Activated CD8-positive, alpha-beta T cell treated with anti-CD3 and anti-CD28 coated beads, Interleukin-2, amount 10 ng/mL, durations not matched to agents 7 days and 5 days (primary cell): ENCODE measurements around the gene MYOZ3. TPM values are rescaled to one million over a fixed set of nuclear protein-coding genes. Genes with fewer than 3 reads are reported as not detected.

ENCODE experiments used
- ATAC-seq: fragments of 150-1000 bp; cut with Tn5 transposase; one replicate; pipeline ENCODE4 v1.10.0; 2021; ENCODE audit warnings: moderate library complexity
- CTCF ChIA-PET: fragments of 350-600 bp; sonication (Branson Sonifier 250); formaldehyde crosslinking; loops from one replicate; lab custom pipeline; 2021; ENCODE audit warnings: antibody characterized with exemption; lab: Charles Lee
- POLR2A ChIA-PET: fragments of 350-600 bp; sonication (Branson Sonifier 250); formaldehyde crosslinking; loops from one replicate; lab custom pipeline; 2021; ENCODE audit warnings: antibody characterized with exemption; lab: Charles Lee
- DNase-seq: peaks from one replicate; pipeline ENCODE4 v3.0.0-alpha.2; 2020
- H3K27ac Mint-ChIP-seq: one replicate; pipeline ENCODE4 v1.8.0; 2021; ENCODE audit warnings: mild to moderate bottlenecking, mixed read lengths
- H3K27me3 Mint-ChIP-seq: one replicate; pipeline ENCODE4 v1.8.0; 2021; ENCODE audit warnings: low read depth, mixed read lengths
- H3K36me3 Mint-ChIP-seq: one replicate; pipeline ENCODE4 v1.8.0; 2021; ENCODE audit warnings: low read depth, mixed read lengths
- H3K4me1 Mint-ChIP-seq: one replicate; pipeline ENCODE4 v1.8.0; 2021; ENCODE audit warnings: low read depth, mixed read lengths
- H3K4me3 Mint-ChIP-seq: one replicate; pipeline ENCODE4 v1.8.0; 2021; ENCODE audit warnings: mild to moderate bottlenecking, mixed read lengths
- H3K9me3 Mint-ChIP-seq: one replicate; pipeline ENCODE4 v1.8.0; 2022; ENCODE audit warnings: mixed read lengths; ENCODE audit not compliant: insufficient read depth
- total RNA-seq, 2 experiments: library from RNA; stranded (reverse); gene quantifications; one replicate each; pipeline ENCODE4 v1.2.3, GENCODE V29; 2021

The MYOZ3 gene
- total RNA-seq, 2 experiments from 2014 or later, result not detected

- ChIA-PET CTCF (no interaction called here), POLR2A (no interaction called here)
- Mint-ChIP-seq H3K9me3 (no peaks in the 10 kb centered on the region), H3K4me1 (no peaks in the 10 kb centered on the region), H3K27me3 (peaks cover 14% of the 10 kb centered on the region), H3K36me3 (no peaks in the 10 kb centered on the region), H3K4me3 (no peak within 1 kb of the TSS), H3K27ac (no peak within 1 kb of the TSS)
- ATAC-seq (no peak), DNase-seq (no peak)
These were observed 20.6 kb upstream of the MYOZ3 start, which contains the start of gene SYNPO for GRCh38 chr5:150640311-150641005. TSS of gene SYNPO (plus strand) at chr5:150640660. CDS start at chr5:150648276, 7,616 bp downstream.

- Mint-ChIP-seq H3K27me3 (peaks cover 10% of the 10 kb centered on the region), H3K27ac (no peak overlapping the region), H3K4me1 (no peaks in the 10 kb centered on the region), H3K9me3 (no peaks in the 10 kb centered on the region), H3K4me3 (no peak overlapping the region), H3K36me3 (no peaks in the 10 kb centered on the region)
- CTCF ChIA-PET, result no interaction called here
- no peak for ATAC-seq
- POLR2A ChIA-PET, result no interaction called here
- no peak for DNase-seq
These were observed 20.0 kb upstream of the MYOZ3 start for GRCh38 chr5:150641006-150641570.

GRCh38 chr5:150641824-150642566 is 19.1 kb upstream of the MYOZ3 start:
- no peak for ATAC-seq
- no peaks in the 10 kb centered on the region for H3K36me3 Mint-ChIP-seq
- no peaks in the 10 kb centered on the region for H3K4me1 Mint-ChIP-seq
- no peaks in the 10 kb centered on the region for H3K9me3 Mint-ChIP-seq
- ChIA-PET CTCF (interaction anchor here (1.0 kb wide), 1 partner anchor 13 kb away, joined by 4 read pairs; no protein-coding TSS in a partner anchor), POLR2A (interaction anchor here (0.6 kb wide), 1 partner anchor 187 kb away, joined by 3 read pairs; no protein-coding TSS in a partner anchor)
- H3K27me3 Mint-ChIP-seq, result peaks cover 6% of the 10 kb centered on the region
- DNase-seq, result no peak
- no peak overlapping the region for H3K4me3 Mint-ChIP-seq
- no peak overlapping the region for H3K27ac Mint-ChIP-seq

- Mint-ChIP-seq H3K36me3 (no peaks in the 10 kb centered on the region), H3K4me3 (no peak overlapping the region), H3K27me3 (peaks cover 3% of the 10 kb centered on the region), H3K9me3 (no peaks in the 10 kb centered on the region), H3K27ac (no peak overlapping the region), H3K4me1 (no peaks in the 10 kb centered on the region)
- DNase-seq (no peak), ATAC-seq (no peak)
- ChIA-PET POLR2A (no interaction called here), CTCF (interaction anchor here (0.9 to 1.0 kb wide), 2 partner anchors 12 to 81 kb away, joined by 3 to 4 read pairs; no protein-coding TSS in a partner anchor)
These were observed 18.5 kb upstream of the MYOZ3 start for GRCh38 chr5:150642567-150642927.

GRCh38 chr5:150642991-150643710 is 17.9 kb upstream of the MYOZ3 start:
- no peak overlapping the region for H3K4me3 Mint-ChIP-seq
- ATAC-seq, result no peak
- no peaks in the 10 kb centered on the region for H3K36me3 Mint-ChIP-seq
- POLR2A ChIA-PET, result no interaction called here
- H3K4me1 Mint-ChIP-seq, result no peaks in the 10 kb centered on the region
- no peaks in the 10 kb centered on the region for H3K9me3 Mint-ChIP-seq
- H3K27ac Mint-ChIP-seq, result no peak overlapping the region
- CTCF ChIA-PET, result interaction anchor here (0.9 to 1.7 kb wide), 4 partner anchors 11 to 184 kb away, joined by 3 to 4 read pairs (median 3); no protein-coding TSS in a partner anchor
- H3K27me3 Mint-ChIP-seq, result peaks cover 1% of the 10 kb centered on the region
- DNase-seq, result no peak

GRCh38 chr5:150644058-150644457 is 17.0 kb upstream of the MYOZ3 start:
- H3K27ac Mint-ChIP-seq, result no peak overlapping the region
- CTCF ChIA-PET, result interaction anchor here (1.2 to 1.7 kb wide), 2 partner anchors 12 to 185 kb away, joined by 3 read pairs; no protein-coding TSS in a partner anchor
- POLR2A ChIA-PET, result no interaction called here
- DNase-seq (no peak), ATAC-seq (no peak)
- no peaks in the 10 kb centered on the region for H3K4me1 Mint-ChIP-seq
- H3K27me3 Mint-ChIP-seq, result no peaks in the 10 kb centered on the region
- H3K4me3 Mint-ChIP-seq, result no peak overlapping the region
- no peaks in the 10 kb centered on the region for H3K36me3 Mint-ChIP-seq
- H3K9me3 Mint-ChIP-seq, result no peaks in the 10 kb centered on the region

- POLR2A ChIA-PET, result no interaction called here
- H3K36me3 Mint-ChIP-seq, result no peaks in the 10 kb centered on the region
- H3K27ac Mint-ChIP-seq, result no peak overlapping the region
- CTCF ChIA-PET, result interaction anchor here (1.2 to 1.7 kb wide), 2 partner anchors 11 to 185 kb away, joined by 3 read pairs; no protein-coding TSS in a partner anchor
- DNase-seq (no peak), ATAC-seq (no peak)
- no peaks in the 10 kb centered on the region for H3K4me1 Mint-ChIP-seq
- H3K27me3 Mint-ChIP-seq, result no peaks in the 10 kb centered on the region
- H3K4me3 Mint-ChIP-seq, result no peak overlapping the region
- no peaks in the 10 kb centered on the region for H3K9me3 Mint-ChIP-seq
These were observed 16.5 kb upstream of the MYOZ3 start for GRCh38 chr5:150644514-150644913.

- no peaks in the 10 kb centered on the region for H3K9me3 Mint-ChIP-seq
- H3K4me1 Mint-ChIP-seq, result no peaks in the 10 kb centered on the region
- ChIA-PET POLR2A (no interaction called here), CTCF (interaction anchor here (1.7 kb wide), 1 partner anchor 11 kb away, joined by 3 read pairs; no protein-coding TSS in a partner anchor)
- no peaks in the 10 kb centered on the region for H3K36me3 Mint-ChIP-seq
- H3K27me3 Mint-ChIP-seq, result no peaks in the 10 kb centered on the region
- ATAC-seq (no peak), DNase-seq (no peak)
- no peak overlapping the region for H3K4me3 Mint-ChIP-seq
- no peak overlapping the region for H3K27ac Mint-ChIP-seq
These were observed 15.9 kb upstream of the MYOZ3 start for GRCh38 chr5:150645070-150645700.

GRCh38 chr5:150647275-150648251 is 13.5 kb upstream of the MYOZ3 start:
- Mint-ChIP-seq H3K9me3 (no peaks in the 10 kb centered on the region), H3K36me3 (no peaks in the 10 kb centered on the region), H3K4me3 (no peak overlapping the region), H3K27ac (no peak overlapping the region), H3K4me1 (no peaks in the 10 kb centered on the region), H3K27me3 (no peaks in the 10 kb centered on the region)
- ChIA-PET POLR2A (no interaction called here), CTCF (no interaction called here)
- no peak for DNase-seq
- no peak for ATAC-seq

- H3K4me3 Mint-ChIP-seq, result no peak overlapping the region
These were observed 12.6 kb upstream of the MYOZ3 start for GRCh38 chr5:150648294-150649107.

More at GRCh38 chr5:150648294-150649107, 12.6 kb upstream of the MYOZ3 start:
- no peaks in the 10 kb centered on the region for H3K4me1 Mint-ChIP-seq
- DNase-seq, result no peak
- no peaks in the 10 kb centered on the region for H3K9me3 Mint-ChIP-seq
- H3K36me3 Mint-ChIP-seq, result no peaks in the 10 kb centered on the region
- H3K27ac Mint-ChIP-seq, result no peak overlapping the region
- no peaks in the 10 kb centered on the region for H3K27me3 Mint-ChIP-seq
- no peak for ATAC-seq
- CTCF ChIA-PET, result no interaction called here
- POLR2A ChIA-PET, result no interaction called here
